OCI-LY1 (cell line): Measurements from ENCODE around the gene SEC22B.
"Not testable (repeated sequence)": the region's sequence is repeated elsewhere in the genome, so short reads cannot be mapped to it uniquely, and the experiment has no call there.

Experiments
- H2AFZ ChIP-seq: fragments of 200-600 bp; sonication (generic), shearing (Covaris generic); 2 replicates; pipeline ENCODE4 v1.6.0; 2014; ENCODE audit warnings: antibody characterized with exemption, mild to moderate bottlenecking, low read length
- H3F3A ChIP-seq: fragments of 200-600 bp; sonication (generic), shearing (Covaris generic); 2 replicates; pipeline ENCODE4 v1.6.0; 2014; ENCODE audit warnings: mild to moderate bottlenecking, antibody characterized with exemption, low read length, moderate library complexity; ENCODE audit not compliant: insufficient read depth
- H3K27ac ChIP-seq: fragments of 200-600 bp; sonication (generic); 2 replicates; pipeline ENCODE4 v1.5.1; 2014; ENCODE audit warnings: low read length, mixed run types, mild to moderate bottlenecking, low read depth; ENCODE audit not compliant: poor library complexity, severe bottlenecking
- H3K27me3 ChIP-seq: fragments of 200-600 bp; sonication (generic); 2 replicates; pipeline ENCODE4 v1.6.0; 2014; ENCODE audit warnings: antibody characterized with exemption, mild to moderate bottlenecking, low read length, moderate library complexity; ENCODE audit not compliant: insufficient read depth
- H3K36me3 ChIP-seq: fragments of 200-600 bp; sonication (generic); 2 replicates; pipeline ENCODE4 v1.6.1; 2014; ENCODE audit warnings: mild to moderate bottlenecking, antibody characterized with exemption, low read length, moderate library complexity, mixed read lengths; ENCODE audit not compliant: insufficient read depth
- H3K4me1 ChIP-seq: fragments of 200-600 bp; sonication (generic); 2 replicates; pipeline ENCODE4 v1.5.1; 2014; ENCODE audit warnings: mild to moderate bottlenecking, low read length, moderate library complexity; ENCODE audit not compliant: insufficient read depth, severe bottlenecking
- H3K4me2 ChIP-seq: fragments of 200-600 bp; sonication (generic), shearing (Covaris generic); 2 replicates; pipeline ENCODE4 v1.6.1; 2014; ENCODE audit warnings: low read length
- H3K4me3 ChIP-seq: fragments of 200-600 bp; sonication (generic); 2 replicates; pipeline ENCODE4 v1.5.1; 2014; ENCODE audit warnings: low read length, low read depth, mild to moderate bottlenecking, mixed read lengths; ENCODE audit not compliant: poor library complexity, severe bottlenecking
- H3K79me2 ChIP-seq: fragments of 200-600 bp; shearing (Covaris generic); 2 replicates; pipeline ENCODE4 v1.6.1; 2016; ENCODE audit warnings: mixed run types, low read length, mixed read lengths; ENCODE audit not compliant: insufficient read depth
- H3K9ac ChIP-seq: fragments of 200-600 bp; sonication (generic), shearing (Covaris generic); 2 replicates; pipeline ENCODE4 v1.6.1; 2014; ENCODE audit warnings: mild to moderate bottlenecking, low read length, mixed read lengths
- H3K9me2 ChIP-seq: fragments of 200-600 bp; sonication (generic), shearing (Covaris generic); 2 replicates; pipeline ENCODE4 v1.6.1; 2014; ENCODE audit warnings: low read depth, mild to moderate bottlenecking, low read length, mixed read lengths
- H3K9me3 ChIP-seq: fragments of 200-600 bp; shearing (Covaris generic); 2 replicates; pipeline ENCODE4 v1.6.1; 2014; ENCODE audit warnings: low read length, mixed read lengths
- H4K20me1 ChIP-seq: fragments of 200-600 bp; sonication (generic), shearing (Covaris generic); 2 replicates; pipeline ENCODE4 v1.6.0; 2016; ENCODE audit warnings: mild to moderate bottlenecking, low read length; ENCODE audit not compliant: insufficient read depth

SEC22B gene

DNA sequence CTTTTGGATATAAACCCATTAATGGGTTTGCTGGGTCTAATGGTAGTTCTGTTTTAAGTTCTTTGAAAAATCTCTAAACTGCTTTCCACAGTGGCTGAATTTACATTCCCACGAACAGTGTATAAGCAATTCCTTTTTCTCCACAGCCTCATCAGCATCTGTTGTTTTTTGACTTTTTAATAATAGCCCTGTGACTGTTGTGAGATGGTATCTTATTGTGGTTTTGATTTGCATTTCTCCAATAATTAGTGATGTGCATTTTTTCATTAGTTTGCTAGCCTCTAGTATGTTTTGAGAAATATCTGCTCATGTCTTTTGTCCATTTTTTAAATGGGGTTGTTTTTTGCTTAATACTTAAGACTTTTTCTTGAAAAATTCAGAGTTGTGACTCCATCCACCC lies 11.6 kb downstream of the SEC22B start:
- not testable (repeated sequence) for H3K9me3 ChIP-seq, H3F3A ChIP-seq, H3K27ac ChIP-seq, H3K9ac ChIP-seq, H3K4me2 ChIP-seq, H3K4me1 ChIP-seq, H3K9me2 ChIP-seq, H3K27me3 ChIP-seq, H3K36me3 ChIP-seq, H3K4me3 ChIP-seq, H3K79me2 ChIP-seq, H2AFZ ChIP-seq, H4K20me1 ChIP-seq

GRCh38 chr1:120162015-120162414 lies 14.3 kb downstream of the SEC22B start:
- H2AFZ ChIP-seq, H3K9ac ChIP-seq, H3K27me3 ChIP-seq, H3K27ac ChIP-seq, H3K9me2 ChIP-seq, H3K4me2 ChIP-seq, H3K36me3 ChIP-seq, H3K79me2 ChIP-seq, H3F3A ChIP-seq, H3K4me1 ChIP-seq, H4K20me1 ChIP-seq, H3K9me3 ChIP-seq, H3K4me3 ChIP-seq: not testable (repeated sequence)

DNA sequence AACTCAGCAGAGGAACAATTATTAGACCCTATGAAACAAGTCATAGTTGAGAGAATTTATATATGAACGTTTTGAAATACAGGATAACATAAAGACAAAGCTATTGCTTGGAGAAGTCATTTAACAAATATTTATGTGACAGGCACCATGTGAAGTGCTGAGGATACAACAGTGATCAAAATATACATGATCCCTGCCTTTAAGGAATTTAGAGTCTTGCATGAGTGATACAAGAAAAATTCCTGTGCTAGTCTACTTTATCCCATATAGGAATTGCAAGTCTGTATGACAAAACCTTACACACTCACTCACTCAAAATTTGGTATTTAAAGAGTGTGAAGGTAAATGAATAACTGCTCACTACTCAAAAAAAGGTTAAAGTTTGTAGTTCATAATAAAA lies 17.8 kb downstream of the SEC22B start:
- H3K9me3 ChIP-seq, H3K4me1 ChIP-seq, H3F3A ChIP-seq, H3K4me2 ChIP-seq, H2AFZ ChIP-seq, H3K9ac ChIP-seq, H4K20me1 ChIP-seq, H3K4me3 ChIP-seq, H3K27ac ChIP-seq, H3K79me2 ChIP-seq, H3K9me2 ChIP-seq, H3K36me3 ChIP-seq, H3K27me3 ChIP-seq: not testable (repeated sequence)

- H3K9me2 ChIP-seq, H3K36me3 ChIP-seq, H4K20me1 ChIP-seq, H3K4me1 ChIP-seq, H3K9me3 ChIP-seq, H3K9ac ChIP-seq, H3K27me3 ChIP-seq, H2AFZ ChIP-seq, H3F3A ChIP-seq, H3K4me2 ChIP-seq, H3K4me3 ChIP-seq, H3K27ac ChIP-seq, H3K79me2 ChIP-seq: not testable (repeated sequence)
These were observed 18.2 kb downstream of the SEC22B start for GRCh38 chr1:120158086-120158485.

GRCh38 chr1:120150138-120150822 lies 26.0 kb downstream of the SEC22B start:
- not testable (repeated sequence) for H3K9ac ChIP-seq, H3K36me3 ChIP-seq, H3F3A ChIP-seq, H3K79me2 ChIP-seq, H3K9me2 ChIP-seq, H2AFZ ChIP-seq, H3K4me1 ChIP-seq, H3K27ac ChIP-seq, H3K4me2 ChIP-seq, H3K4me3 ChIP-seq, H3K9me3 ChIP-seq, H4K20me1 ChIP-seq, H3K27me3 ChIP-seq

DNA sequence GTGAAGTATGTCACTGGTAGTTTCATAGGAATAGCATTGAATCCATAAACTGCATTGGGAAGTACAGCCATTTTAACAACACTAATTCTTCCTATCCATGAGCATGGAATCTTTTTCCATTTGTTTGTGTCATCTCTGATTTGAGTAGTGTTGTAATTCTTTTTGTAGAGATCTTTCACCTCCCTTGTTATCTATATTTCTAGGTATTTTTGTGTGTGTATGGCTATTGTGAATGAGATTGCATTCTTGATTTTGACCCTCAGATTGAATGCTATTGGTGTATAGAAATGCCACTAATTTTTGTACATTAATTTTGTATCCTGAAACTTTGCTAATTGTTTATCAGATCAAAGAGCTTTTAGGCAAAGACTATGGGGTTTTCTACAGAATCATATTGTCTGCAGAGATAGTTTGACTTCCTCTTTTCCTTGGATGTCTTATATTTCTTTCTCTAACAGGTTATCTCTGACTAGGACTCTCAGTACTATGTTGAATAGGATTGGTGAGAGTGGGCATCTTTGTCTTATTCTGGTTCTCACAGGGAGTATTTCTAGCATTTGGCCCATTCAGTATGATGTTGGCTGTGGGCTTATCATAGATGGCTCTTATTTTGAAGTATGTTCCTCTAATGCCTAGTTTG lies 26.8 kb downstream of the SEC22B start:
- not testable (repeated sequence) for H3K9ac ChIP-seq, H3K4me1 ChIP-seq, H3F3A ChIP-seq, H3K4me3 ChIP-seq, H3K36me3 ChIP-seq, H3K27me3 ChIP-seq, H3K9me2 ChIP-seq, H3K4me2 ChIP-seq, H4K20me1 ChIP-seq, H3K9me3 ChIP-seq, H3K27ac ChIP-seq, H3K79me2 ChIP-seq, H2AFZ ChIP-seq
